BE2C (cell line): ENCODE results near the gene FAM163A.
"Not testable (repeated sequence)": the region's sequence is repeated elsewhere in the genome, so short reads cannot be mapped to it uniquely, and the experiment has no call there.

Source experiments
- DNase-seq: peaks from one replicate; pipeline ENCODE4 v3.0.0-alpha.2; 2020
- H3K27me3 ChIP-seq: fragments of 250-450 bp; sonication (Bioruptor Pico); 2 replicates; pipeline ENCODE4 v1.5.1; 2020; ENCODE audit warnings: mild to moderate bottlenecking
- H3K36me3 ChIP-seq: fragments of 250-450 bp; sonication (Bioruptor Pico); 2 replicates; pipeline ENCODE4 v1.5.1; 2020; ENCODE audit warnings: mild to moderate bottlenecking
- H3K4me1 ChIP-seq: fragments of 250-450 bp; sonication (Bioruptor Pico); 2 replicates; pipeline ENCODE4 v1.5.1; 2020
- H3K4me3 ChIP-seq: 2 replicates; pipeline ENCODE4 v1.5.1; 2011; ENCODE audit warnings: low read depth, low read length
- H3K9me3 ChIP-seq: fragments of 250-450 bp; sonication (Bioruptor Pico); 2 replicates; pipeline ENCODE4 v1.5.1; 2020
- TF ChIP-seq, protein P1 (sequence below): IDR thresholded peaks from 2 replicates; pipeline ENCODE4 v1.5.1; 2012; ENCODE audit warnings: mild to moderate bottlenecking, low read depth, low read length

The FAM163A gene

DNA sequence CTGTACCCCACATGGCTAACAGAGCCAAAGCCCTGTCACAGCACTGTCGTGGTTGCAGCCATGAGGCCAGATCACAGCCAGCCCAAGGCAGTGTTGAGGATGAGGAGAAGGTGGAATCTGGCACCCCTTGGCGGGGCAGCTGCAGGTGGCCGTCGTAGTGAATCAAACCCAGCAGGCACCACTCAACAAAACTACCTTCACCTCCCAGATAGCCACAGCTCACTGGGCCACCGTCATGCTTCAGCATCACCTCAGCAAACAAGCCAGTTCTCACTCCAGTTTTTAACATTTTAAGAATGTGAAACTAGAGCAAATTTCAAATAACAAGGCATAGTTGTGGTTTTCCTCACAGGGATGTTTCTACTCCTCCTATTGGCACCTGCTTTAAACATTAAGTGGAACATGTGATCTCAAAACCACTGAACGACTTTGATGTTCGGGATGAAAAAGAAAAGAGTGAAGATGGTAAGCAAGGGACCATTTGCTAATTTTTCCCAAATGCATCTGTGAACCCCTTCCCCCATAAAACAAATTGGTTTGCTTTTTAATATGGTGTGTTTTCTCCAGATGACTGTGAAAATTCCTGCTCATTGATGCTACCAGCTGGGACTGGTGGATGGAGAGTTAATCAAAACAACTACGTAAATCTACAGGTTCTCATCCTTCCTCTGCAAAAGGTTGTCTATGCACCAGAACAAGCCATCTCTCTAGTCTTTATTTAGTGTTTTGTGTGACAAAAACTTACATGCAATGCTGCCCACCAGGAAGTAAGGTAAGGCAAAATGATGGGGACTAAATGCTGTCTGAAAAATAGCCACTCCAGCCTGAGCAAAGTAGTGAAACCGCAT is 89.0 kb downstream of the FAM163A start:
- TF ChIP-seq, protein P1, sequence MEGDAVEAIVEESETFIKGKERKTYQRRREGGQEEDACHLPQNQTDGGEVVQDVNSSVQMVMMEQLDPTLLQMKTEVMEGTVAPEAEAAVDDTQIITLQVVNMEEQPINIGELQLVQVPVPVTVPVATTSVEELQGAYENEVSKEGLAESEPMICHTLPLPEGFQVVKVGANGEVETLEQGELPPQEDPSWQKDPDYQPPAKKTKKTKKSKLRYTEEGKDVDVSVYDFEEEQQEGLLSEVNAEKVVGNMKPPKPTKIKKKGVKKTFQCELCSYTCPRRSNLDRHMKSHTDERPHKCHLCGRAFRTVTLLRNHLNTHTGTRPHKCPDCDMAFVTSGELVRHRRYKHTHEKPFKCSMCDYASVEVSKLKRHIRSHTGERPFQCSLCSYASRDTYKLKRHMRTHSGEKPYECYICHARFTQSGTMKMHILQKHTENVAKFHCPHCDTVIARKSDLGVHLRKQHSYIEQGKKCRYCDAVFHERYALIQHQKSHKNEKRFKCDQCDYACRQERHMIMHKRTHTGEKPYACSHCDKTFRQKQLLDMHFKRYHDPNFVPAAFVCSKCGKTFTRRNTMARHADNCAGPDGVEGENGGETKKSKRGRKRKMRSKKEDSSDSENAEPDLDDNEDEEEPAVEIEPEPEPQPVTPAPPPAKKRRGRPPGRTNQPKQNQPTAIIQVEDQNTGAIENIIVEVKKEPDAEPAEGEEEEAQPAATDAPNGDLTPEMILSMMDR = no peak
- H3K36me3 ChIP-seq = no peaks in the 10 kb centered on the region
- H3K4me3 ChIP-seq = no peak overlapping the region
- no peaks in the 10 kb centered on the region for H3K27me3 ChIP-seq
- no peaks in the 10 kb centered on the region for H3K4me1 ChIP-seq
- DNase-seq = no peak
- no peaks in the 10 kb centered on the region for H3K9me3 ChIP-seq

DNA sequence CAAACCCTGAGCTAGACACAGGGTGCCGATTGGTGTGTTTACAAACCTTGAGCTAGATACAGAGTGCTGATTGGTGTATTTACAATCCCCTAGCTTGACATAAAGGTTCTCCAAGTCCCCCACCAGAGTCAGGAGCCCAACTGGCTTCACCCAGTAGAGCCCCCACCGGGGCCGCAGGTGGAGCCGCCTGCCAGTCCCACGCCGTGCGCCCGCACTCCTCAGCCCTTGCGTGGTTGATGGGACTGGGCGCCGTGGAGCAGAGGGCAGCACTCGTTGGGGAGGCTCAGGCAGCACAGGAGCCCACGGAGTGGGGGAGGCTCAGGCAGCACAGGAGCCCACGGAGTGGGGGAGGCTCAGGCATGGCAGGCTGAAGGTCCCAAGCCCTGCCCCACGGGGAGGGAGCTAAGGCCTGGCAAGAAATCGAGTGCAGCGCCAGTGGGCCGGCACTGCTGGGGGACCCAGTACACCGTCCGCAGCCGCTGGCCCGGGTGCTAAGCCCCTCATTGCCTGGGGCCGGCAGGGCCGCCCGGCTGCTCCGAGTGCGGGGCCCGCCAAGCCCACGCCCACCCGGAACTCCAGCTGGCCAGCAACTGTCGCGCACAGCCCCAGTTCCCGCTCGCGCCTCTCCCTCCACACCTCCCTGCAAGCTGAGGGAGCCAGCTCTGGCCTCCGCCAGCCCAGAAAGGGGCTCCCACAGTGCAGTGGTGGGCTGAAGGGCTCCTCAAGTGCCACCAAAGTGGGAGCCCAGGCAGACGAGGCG is 93.8 kb downstream of the FAM163A start:
- not testable (repeated sequence) for DNase-seq, H3K4me1 ChIP-seq, H3K36me3 ChIP-seq

DNA sequence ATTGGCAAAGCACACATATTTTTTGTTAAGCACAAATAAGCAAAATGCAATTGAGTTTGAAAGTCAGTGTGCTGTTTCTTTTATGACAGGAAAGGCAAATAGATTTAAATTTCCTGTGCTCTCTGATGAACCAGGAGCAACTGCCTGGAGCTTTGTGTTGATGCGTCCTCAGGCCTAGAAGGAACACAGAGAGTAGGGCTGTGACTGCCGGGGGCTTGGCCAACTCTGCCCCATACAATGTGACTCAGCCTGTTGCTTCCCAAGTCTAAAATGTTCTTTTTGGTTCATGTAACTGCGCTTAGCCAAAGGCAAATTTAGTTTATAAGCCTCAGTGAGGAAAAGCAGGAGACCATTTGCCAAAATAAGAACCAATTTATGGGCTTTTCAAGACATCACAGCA is 97.0 kb downstream of the FAM163A start:
- DNase-seq = no peak
- H3K27me3 ChIP-seq = no peaks in the 10 kb centered on the region
- TF ChIP-seq, protein P1 = no peak
- H3K4me1 ChIP-seq = no peaks in the 10 kb centered on the region
- H3K4me3 ChIP-seq = no peak overlapping the region
- H3K36me3 ChIP-seq = peaks cover 6% of the 10 kb centered on the region
- H3K9me3 ChIP-seq = no peaks in the 10 kb centered on the region

More for the DNA sequence above, 93.8 kb downstream of the FAM163A start:
- not testable (repeated sequence) for H3K9me3 ChIP-seq, H3K27me3 ChIP-seq, H3K4me3 ChIP-seq

DNA sequence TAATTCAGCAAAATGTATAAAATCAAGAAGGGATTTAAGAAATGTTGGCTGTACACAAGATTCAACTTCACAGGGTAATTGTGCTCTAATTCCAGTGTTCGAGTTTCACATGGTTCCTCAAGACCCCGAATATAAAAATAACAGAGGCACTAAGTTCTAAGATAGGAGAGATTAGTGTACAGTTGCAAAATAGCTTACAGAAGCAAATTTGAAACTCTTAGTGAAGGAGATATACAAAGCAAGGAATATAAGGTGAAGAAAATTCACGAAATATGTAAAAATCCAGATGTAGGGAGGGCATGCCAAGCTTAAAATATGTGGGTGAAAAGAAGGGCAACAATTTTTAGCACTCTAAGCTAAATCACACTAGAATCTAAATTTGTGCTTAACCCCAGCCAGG is 105.1 kb downstream of the FAM163A start:
- Histone ChIP-seq H3K4me1 (no peaks in the 10 kb centered on the region), H3K9me3 (no peaks in the 10 kb centered on the region), H3K27me3 (no peaks in the 10 kb centered on the region), H3K36me3 (peaks cover 65% of the 10 kb centered on the region), H3K4me3 (no peak overlapping the region)
- TF ChIP-seq, protein P1 = no peak
- no peak for DNase-seq

DNA sequence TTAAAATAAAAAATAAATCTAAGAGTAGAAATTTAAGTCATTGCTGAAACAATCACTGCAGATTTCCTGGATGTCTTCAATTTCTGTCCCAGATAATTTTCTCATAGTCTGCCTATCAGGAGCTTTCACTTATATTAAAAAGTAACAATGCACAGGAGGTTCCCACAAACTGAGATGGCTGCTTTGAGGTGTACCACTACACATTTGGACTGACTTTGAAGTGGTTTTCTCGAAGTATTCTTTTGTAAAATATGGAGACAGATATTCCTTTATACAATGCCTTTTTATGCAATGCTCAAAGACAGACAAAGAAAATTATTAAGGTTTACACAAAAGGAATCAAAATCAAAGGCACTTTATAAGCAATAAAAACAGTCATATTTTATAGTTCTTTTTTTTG is 110.0 kb downstream of the FAM163A start:
- H3K36me3 ChIP-seq = peaks cover 40% of the 10 kb centered on the region
- no peak for DNase-seq

DNA sequence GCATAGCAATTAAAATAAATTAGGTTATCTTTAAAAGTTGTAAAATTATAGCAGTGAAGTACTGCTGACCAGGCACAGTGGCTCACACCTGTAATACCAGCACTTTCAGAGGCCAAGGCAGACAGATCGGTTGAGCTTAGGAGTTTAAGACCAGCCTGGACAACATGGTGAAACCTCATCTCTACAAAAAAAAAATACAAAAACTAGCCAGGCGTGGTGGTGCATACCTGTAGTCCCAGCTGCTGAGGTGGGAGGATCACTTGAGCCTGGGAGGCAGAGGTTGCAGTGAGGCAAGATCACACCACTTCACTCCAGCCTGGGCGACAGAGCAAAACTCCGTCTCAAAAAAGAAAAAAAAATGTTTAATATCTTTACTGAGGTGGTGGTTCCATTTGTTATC is 112.7 kb downstream of the FAM163A start:
- not testable (repeated sequence) for DNase-seq, H3K4me1 ChIP-seq, H3K4me3 ChIP-seq, H3K27me3 ChIP-seq, H3K9me3 ChIP-seq
- peaks cover 24% of the 10 kb centered on the region for H3K36me3 ChIP-seq

More for the DNA sequence above, 110.0 kb downstream of the FAM163A start:
- Histone ChIP-seq H3K4me3 (no peak overlapping the region), H3K9me3 (no peaks in the 10 kb centered on the region), H3K4me1 (no peaks in the 10 kb centered on the region), H3K27me3 (no peaks in the 10 kb centered on the region)
- TF ChIP-seq, protein P1 = no peak

DNA sequence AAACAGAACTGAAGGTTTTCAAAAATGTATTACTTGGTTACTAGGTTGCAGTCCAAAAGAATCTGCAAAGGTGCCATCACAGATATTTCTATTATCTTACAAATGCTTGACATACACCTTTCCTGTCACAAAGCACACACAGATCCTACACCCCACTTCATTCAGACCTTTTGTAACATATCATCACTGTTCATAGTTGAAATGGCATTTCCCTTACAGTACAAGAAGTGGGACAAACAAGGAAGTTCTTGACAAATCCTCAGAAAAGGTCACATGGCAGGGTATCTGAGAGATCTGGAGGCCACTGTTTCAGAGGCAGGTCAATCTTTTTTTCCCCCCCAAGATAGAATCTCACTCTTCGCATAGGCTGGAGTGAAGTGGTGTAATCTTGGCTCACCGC is 113.2 kb downstream of the FAM163A start:
- Histone ChIP-seq H3K4me1 (no peaks in the 10 kb centered on the region), H3K4me3 (no peak overlapping the region), H3K9me3 (no peaks in the 10 kb centered on the region), H3K36me3 (peaks cover 23% of the 10 kb centered on the region), H3K27me3 (no peaks in the 10 kb centered on the region)
- DNase-seq = no peak
- TF ChIP-seq, protein P1 = no peak
